HG03108 (cell line): ENCODE results near the gene DLG2.

Experiments
- ATAC-seq: cut with Tn5 transposase; IDR thresholded peaks from one replicate; pipeline ENCODE4 v1.9.1; 2021; ENCODE audit warnings: moderate library complexity; ENCODE audit not compliant: unreplicated experiment

The DLG2 gene

GRCh38 chr11:84607975-84608836 is 1018.9 kb downstream of the DLG2 start:
- ATAC-seq, result no peak

- ATAC-seq, result no peak
These were observed 1032.5 kb downstream of the DLG2 start for GRCh38 chr11:84594602-84595001.

DNA sequence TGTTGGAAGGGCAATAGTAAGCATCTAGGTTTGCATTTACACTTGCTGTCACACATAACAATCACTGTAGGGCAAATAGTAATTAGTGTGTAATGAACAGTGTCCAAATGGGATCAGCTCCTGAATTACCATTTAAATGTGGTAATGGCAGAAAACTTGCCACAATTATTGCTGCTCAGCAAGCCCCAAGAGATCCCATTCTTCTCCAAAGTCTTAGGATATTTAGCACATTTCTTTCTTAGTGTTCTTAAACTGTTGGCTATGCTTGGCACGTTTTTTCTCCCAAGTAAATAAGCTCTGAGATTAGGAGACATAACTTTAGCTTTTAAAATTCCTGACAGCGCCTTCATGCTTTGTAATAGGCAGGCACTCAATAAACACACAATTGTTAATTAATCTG is 1037.0 kb downstream of the DLG2 start:
- ATAC-seq, result no peak

- no peak for ATAC-seq
These were observed 1038.9 kb downstream of the DLG2 start for GRCh38 chr11:84588131-84588829.

DNA sequence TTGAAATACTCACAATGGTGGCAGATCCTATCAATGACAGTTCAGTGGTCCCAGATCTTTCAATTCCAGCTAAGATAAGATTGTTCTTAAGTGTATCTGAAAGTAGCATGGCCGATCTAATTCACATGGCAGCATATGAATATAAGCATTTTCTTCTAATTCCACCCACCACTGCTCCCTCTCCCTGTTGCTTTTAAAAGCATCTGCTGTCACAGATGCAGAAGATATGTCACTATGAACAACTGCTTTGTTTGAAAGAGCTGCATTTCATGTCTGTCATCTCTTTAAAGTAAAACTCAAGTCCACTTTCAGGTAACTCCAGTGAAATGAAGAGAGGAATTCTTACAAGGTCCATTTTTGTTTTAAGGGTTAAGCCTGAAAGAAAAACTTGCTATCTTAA is 1044.0 kb downstream of the DLG2 start:
- ATAC-seq, result no peak

DNA sequence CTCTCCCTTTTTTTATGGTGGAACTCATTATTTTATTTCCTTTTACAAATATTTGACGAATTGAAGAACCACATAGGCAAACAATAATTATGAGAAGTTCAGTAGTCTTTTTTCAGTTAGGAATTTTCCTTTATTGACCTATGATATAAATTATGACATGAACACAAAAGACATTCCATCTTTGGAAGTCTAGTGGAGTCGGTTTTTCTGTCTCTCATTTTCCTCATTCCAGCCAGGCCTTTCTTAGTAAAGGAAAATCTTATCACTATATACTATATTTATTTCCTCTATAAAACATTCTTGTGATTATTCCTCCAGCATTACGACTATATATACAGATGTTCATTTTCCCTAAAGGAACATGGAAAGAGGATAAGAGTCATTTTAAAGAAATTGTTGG is 1046.1 kb downstream of the DLG2 start:
- ATAC-seq, result no peak

- ATAC-seq, result no peak
These were observed 1046.7 kb downstream of the DLG2 start for GRCh38 chr11:84580428-84580827.

GRCh38 chr11:84573868-84574267 is 1053.3 kb downstream of the DLG2 start:
- no peak for ATAC-seq

- ATAC-seq, result no peak
These were observed 1060.5 kb downstream of the DLG2 start for GRCh38 chr11:84566671-84567070.

DNA sequence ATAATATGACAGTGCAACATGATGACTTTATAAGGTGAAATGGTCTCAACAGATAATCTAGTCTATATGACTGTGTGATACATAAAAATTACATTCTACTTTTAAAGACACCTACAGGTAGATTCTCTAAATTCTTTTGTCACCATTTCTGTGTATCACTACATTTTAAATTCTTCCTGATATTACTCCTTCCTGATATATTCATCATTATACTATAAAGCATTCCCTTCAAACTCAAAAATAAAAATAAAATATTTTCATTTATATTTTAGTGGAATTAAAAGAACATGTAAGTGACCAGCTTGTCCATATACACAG is 1062.3 kb downstream of the DLG2 start:
- ATAC-seq, result no peak

GRCh38 chr11:84564180-84564866 is 1062.8 kb downstream of the DLG2 start:
- ATAC-seq, result peak; percentile 85

- no peak for ATAC-seq
These were observed 1063.8 kb downstream of the DLG2 start for GRCh38 chr11:84563356-84563755.

- ATAC-seq, result no peak
These were observed 1066.9 kb downstream of the DLG2 start for GRCh38 chr11:84560206-84560605.

DNA sequence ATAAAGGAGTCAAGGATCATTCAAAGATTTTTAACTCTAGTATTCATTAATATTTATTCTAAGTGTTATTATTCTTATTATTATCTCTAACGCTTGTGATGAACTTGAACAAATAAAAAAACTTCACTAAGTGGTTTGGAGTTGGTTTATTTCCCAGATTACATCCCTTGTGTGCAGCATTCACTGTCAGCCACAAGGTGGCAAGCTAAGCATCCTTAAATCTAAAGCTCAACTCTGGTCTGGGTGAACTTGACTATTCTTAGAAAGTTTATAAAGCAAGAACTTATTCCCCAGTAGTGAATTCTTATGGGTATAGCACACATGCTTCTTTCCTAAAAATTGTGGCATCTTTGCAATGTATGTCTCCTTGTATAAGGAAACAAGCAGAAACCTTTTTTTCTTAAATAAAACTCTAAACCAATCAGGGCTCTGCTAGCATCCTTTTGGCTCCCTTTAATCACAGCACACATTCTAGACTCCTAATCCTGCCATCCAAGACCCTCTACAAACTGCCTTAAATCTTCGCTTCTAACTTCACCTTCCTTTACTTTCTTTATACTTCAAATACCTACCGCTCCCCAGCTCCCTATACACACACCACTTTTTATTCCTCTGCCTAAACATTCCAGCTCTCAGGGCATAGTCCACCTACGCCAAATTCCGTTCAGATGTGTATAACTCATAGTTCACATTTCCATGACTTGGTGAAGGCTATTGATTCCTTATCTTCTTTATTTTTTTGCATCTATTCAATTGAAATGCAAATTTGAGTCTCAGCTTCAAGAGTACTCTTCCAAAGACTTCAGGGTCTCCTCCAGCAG is 1068.8 kb downstream of the DLG2 start:
- ATAC-seq, result no peak

DNA sequence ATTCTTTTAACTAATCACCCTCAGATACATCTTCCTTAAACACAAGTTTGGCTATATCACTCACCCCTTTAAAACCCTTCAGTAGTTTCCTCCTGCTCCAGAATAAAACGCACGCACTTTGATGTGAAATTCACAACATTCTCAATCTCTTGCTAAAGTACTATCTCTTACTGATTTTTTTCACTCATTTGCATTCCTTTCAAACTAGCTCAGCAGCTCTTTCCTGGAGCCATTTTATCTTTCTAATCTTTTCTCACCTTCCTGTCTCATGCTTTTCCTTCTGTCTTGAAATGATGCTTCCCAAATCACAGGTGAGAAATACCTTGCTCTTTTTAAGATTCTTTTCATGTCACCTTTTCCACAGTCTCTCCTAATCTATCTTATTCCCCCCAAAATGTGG is 1074.4 kb downstream of the DLG2 start:
- no peak for ATAC-seq

DNA sequence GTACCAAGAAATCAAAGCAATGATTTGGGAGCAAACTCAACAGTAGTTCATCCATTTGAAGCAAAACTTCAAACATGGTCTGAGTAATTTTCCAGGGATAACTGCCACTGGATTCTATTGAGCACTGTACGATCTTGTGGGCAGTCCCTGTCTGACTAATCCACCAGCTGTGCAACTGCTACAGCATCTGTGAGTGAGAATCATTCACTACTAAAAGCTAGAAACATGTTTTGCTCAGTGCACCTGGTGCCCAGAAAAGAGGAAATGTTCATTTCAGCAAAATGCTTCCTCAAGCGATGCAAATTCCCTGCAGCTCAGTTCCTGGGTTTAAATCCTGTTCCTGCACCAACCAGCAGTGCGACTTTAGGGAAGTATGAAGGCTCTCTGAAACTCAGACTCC is 1077.9 kb downstream of the DLG2 start:
- peak; percentile 97 for ATAC-seq

GRCh38 chr11:84544566-84544965 is 1082.6 kb downstream of the DLG2 start:
- ATAC-seq, result no peak

DNA sequence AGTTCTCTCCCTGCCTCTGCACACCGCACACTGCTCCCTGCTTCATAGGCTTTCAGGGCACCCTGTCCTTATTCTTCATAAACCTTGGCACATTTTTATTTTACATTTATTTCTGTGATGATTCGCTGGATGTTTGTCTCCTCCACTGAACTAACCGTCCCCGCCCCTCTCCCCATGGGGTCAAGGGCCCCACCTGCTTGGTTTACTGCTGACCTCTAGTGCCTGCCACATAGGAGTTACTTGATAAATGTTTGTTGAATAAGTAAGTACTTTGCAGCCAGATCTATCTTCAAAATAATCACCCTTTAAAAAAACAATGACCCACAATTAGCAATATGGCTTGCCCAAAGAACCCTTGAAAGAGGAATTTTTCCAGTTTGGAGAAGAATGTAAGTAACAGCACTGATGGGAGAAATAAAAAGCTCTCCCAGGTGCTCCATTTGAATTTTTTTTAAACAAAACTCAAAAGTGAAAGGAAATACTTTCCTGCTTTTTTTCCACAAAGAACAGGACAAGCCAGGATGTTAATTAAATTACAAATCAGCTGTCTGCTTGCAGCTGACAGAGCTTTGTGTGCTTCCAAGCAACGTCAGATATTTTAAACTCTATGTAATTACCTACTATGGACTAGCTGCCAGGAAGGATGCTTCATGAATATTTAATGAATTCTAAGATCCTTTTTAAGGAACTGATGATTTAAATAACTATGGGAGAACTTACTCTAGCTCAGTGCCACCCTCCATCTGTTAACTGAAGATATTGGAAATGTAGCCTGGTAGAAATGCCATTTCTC is 1083.6 kb downstream of the DLG2 start:
- ATAC-seq, result no peak

GRCh38 chr11:84541731-84542340 is 1085.3 kb downstream of the DLG2 start:
- no peak for ATAC-seq

GRCh38 chr11:84536456-84536855 is 1090.7 kb downstream of the DLG2 start:
- ATAC-seq, result no peak
